Endometrial microvascular endothelial cells (primary cell): ENCODE data around the gene R3HDM4. TPM values are rescaled to one million over a fixed set of nuclear protein-coding genes. Genes with fewer than 3 reads are reported as not detected.

Source experiments
- in situ Hi-C: cut with HindIII; loops from 2 replicates; pipeline ENCODE4 v1.10.0; 2017; ENCODE audit warnings: low sequenced_read_pairs, low pct_unique_long_range_greater_than_20kb; ENCODE audit errors: inconsistent ontology term
- total RNA-seq: library from RNA; depleted of rRNA; stranded (reverse); fragments of >200 nt; gene quantifications from one replicate; pipeline ENCODE4 v1.2.3, GENCODE V29; 2015; ENCODE audit errors: inconsistent ontology term

R3HDM4 gene
- total RNA-seq, 1 donor from 2014 or later: 52.3 TPM

- in situ Hi-C loops: no loop called here
Observed at GRCh38 chr19:948842-949496, 36.0 kb upstream of the R3HDM4 start.

GRCh38 chr19:947707-948539, 34.9 kb upstream of the R3HDM4 start:
- in situ Hi-C loops: no loop called here

GRCh38 chr19:947090-947706, 34.2 kb upstream of the R3HDM4 start:
- in situ Hi-C loops: no loop called here

DNA sequence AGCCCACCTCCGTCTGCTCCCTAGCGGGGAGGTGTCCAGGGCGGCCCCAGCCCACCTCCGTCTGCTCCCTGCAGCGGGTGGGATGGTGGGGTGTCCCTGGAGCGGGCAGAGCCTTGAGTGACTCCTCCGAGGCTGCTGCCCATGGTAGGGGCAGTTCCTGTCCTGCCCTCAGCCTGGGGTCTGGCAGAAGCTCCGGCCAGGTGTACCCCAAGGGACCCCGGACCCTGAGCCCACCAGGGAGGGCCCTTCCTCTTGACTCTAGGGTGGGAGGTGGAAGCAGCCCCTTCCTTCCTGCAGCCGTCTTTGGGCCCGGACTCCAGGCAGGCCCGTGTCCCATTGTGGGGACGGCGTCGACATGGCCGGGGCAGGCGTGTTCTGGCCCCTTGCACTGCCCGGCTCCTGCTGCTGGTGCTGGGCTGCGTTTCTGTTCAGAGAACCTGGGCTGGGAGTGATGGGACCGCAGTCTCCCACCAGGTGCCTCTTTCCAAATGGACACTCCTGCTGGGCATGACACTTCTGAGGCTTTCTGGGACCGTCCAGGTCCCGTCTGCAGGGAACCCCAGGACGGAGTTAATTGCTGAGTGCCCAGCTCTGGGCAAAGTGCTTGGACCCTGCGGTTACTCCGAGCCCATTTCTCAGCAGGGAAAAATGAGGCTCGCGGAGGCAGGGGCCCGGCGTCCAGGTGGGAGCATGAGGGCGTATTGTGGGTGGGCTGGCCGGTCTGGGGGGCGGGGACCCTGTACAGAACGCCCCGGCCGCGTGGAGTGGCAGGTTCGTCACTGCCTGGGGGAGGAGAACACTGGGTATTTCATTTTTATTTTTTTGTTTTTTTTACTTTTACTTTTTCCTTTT, 32.6 kb upstream of the R3HDM4 start:
- in situ Hi-C loops: no loop called here

DNA sequence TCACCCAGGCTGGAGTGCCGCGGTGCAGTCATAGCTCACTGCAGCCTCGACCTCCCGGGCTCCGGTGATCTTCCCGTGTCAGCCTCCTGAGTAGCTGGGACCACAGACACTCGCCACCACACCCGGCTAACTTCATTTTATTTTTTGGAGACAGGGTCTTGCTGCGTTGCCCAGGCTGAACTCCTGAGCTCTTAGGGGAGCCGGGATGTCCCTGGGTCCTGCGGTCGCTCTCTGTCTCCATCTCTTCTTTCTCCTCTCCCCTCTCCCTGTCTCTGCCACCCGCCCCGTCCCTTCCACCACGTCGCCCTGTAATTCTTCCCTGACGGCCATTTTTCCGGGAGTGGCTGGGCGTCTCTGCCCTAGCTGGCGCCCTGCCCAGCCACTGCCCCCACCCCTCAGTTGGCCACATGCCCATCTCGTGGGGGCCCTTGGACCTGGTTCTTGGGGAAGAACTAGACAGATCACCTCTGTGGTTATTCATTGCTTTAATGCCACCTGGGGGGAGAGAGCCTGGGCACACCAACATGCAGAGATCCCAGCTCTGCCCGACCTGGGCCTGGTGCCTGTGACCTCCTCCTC, 31.7 kb upstream of the R3HDM4 start:
- in situ Hi-C loops: no loop called here

DNA sequence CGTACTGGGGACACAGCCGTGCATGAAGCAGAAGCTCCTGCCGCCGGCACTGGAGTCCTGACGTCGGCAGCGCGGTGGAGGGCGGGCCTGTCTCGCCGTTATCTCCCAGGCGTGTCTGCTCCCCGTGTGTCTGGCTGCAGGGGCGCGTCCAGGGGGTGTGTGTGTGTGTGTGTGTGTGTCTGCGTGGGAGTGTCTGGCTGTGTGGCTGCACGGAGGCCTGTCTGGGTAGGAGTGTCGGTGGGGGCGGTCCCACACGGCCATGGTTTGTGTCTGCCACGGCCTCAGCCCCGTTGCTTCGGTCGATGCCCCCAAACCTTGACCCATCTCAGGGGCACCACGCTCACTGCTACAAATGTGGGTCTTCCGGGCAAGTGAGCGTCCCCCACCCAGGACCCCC, 31.1 kb upstream of the R3HDM4 start:
- in situ Hi-C loops: no loop called here

DNA sequence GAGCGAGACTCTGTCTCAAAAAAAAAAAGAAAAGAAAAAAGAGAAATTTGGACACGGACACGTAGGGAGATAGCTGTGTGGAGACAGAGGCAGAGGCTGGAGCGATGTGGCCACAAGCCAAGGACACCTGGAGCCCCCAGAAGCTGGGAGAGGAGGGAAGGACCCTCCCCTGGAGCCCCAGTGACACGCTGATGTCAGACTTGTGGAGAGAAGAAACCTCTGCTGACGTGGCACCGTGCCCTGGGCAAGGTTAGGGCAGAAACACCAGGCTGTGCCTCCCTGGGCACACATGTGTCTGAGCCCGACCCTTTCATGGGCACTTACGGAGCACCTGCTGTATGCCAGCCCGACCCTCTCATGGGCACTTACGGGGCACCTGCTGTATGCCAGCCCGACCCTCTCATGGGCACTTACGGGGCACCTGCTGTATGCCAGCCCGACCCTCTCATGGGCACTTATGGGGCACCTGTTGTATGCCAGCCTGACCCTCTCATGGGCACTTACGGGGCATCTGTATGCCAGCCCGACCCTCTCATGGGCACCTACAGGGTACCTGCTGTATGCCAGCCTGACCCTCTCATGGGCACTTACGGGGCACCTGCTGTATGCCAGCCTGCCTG, 30.6 kb upstream of the R3HDM4 start:
- in situ Hi-C loops: no loop called here

- in situ Hi-C loops: no loop called here
Observed at GRCh38 chr19:942133-942645, 29.2 kb upstream of the R3HDM4 start.

DNA sequence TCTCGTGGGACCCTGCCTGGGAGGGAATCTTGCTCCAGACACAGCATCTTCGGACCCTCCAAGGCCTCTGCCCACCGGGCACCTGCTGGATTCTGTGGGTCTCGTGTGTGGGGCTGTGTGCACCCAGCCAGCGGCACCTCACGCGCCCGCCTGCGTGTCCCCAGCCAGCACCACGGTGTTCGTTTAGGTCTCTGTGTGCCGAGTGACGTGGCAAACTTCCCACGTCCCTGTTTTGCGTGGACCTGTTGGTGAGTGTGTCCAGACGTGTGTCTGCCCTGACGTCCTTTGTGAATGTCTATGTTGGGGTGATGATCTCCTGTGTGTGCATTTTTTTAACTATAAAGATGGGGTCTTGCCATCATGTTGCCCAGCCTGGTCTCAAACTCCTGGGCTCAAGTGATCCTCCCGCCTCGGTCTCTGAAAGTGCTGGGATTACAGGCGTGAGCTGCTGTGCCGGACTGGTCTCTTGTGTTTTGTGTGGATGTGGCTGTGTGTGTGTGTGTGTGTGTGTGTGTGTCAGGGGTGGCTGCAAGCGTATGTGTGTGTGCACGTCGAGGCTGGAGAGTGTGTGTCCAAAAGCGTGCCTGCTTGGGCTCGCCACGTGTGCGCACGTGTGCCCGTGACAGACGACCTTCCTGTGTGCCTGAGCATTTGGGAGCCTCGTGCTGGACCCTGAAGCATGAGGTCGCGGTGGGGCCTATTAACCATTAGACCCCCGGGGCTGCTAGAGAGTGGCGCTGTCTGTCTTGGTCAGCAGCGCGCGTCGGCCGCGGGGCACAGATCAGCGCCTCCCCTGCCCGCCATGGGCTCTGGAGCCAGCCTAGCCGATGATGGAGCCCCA, 28.5 kb upstream of the R3HDM4 start:
- in situ Hi-C loops: no loop called here

DNA sequence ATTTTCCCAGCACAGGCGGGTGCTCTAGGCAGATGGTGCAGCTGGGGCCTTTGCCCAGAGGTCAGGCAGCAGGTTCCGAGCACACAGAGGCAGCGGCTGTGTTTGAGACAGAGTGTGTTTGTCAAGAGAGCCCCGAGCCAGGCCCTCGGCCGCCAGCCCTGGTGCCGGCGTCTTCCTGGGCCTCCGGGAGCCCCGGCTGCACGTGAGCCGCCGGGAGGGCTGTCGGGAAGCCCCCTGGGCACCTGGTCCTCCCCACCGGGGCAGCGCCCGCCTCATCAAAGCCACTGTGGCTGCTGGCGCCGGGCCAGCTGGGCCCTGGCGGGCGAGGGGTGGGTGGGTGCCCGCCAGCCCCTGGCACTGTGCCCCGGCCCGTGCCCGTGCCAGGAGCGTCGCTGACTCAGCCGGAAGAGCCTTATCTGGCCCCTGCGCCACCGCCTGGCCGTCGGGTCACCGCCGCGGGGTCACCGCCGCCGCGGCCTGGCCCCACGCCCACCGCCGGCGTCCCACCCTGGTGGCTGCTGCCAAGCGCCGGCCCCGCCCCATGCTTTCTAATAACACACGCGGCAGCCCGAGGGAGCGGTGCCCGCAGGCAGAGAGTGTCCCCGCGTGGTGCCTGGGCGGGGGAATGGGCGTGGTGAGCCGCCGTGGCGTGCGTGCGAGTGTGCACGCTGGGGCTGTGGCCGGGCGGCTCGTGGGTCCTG, 27.7 kb upstream of the R3HDM4 start:
- in situ Hi-C loops: no loop called here

GRCh38 chr19:939922-940321, 26.9 kb upstream of the R3HDM4 start:
- in situ Hi-C loops: no loop called here

DNA sequence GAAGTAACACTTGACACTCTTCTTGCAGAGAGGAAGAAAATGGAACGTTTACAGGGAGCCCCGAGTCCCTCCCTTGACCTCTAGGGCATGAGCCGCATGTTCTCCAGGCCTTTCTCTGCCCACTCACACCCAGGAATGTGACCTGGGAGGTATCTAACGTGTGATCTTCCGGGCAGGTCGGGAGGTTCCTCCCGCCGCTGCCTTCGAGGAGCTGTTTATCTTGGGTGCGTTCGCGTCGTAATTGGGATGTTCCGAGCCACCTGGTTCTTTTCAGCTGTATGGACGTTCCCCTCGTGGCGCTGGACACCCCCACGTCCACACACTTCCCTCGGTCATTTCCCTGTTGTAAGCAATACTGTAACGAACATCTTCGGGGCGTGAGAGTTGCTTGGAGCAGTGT, 26.4 kb upstream of the R3HDM4 start:
- in situ Hi-C loops: no loop called here

DNA sequence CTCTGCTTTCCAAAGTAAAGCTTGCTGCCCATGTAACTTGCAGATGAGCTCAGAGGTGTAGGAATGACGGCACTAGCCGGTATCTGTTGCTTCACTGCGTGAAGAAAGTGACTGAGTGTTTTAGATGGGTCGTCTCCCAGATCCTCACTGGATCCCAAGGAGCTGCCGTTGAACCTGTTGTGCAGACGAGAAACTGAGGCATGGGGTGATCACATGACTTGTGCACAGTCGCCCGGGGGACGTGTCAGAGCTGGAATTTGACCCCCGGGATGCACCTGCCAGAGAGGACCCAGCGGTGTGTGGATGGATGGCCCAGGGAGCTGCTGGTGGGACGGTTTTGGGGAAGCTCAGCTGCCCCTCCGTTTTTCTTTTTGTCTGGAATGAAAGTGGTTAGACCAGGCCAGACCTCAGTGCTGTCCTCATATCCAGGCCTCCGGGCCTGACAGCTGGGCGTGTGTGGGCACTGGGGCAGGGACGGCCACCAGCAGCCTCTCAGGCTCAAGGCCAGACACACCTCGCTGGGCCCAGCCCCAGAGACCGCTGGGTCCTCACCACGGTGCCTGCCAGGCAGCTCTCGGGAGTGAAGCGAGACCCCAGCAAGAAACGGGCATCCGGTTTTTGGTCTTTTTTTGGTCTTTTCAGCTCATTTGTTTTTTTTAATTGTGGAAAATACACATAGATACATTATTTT, 25.4 kb upstream of the R3HDM4 start:
- in situ Hi-C loops: no loop called here

DNA sequence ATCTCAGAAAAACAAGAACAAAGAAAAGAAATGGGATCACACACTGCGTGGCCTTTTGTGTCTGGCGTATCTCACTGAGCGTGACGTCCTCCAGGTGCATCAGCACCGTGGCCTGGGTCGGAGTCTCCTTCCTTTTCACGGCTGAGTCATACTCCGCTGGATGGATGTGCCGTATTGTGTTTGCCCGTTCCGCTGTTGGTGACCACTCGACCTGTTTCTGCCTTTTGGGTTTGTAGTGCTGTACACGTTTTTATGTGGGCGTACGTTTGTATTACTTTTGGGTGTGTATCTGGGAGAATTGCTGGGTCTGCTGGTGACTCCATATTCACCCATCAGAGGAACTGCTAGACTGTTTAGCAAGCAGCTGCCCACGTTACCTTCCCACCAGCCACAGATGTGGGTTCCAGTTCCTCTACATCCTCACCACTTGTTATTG, 24.3 kb upstream of the R3HDM4 start:
- in situ Hi-C loops: no loop called here

GRCh38 chr19:936175-936546, 23.1 kb upstream of the R3HDM4 start:
- in situ Hi-C loops: no loop called here

DNA sequence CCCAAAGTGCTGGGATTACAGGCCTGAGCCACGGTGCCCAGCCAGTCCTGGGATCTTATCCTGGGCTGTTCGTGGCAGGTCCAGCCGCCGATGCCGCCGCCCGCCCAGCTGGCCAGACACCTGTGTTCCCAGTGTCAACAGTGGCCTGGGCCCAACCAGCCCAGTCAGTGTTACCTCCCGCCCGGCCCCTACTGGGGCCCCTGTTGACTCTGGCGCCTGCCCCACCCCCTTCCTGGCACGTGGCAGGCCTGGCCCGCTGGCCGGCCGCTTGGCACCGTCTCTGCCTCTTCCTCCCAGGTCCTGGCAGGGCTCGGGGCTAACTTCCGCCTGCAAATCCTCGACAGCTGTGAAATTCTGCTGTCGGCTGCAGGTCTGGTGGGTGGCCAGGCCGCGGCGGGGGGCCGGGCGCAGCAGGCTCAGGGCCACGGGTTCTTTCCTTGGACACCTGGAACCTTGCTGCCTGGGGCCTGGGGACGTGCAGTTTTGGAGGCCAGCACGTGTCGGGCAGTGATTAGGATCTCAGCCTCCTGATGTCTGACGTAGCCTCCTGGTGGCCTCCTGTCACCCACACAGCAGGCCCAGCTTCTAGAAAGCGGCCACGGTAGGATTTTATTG, 22.0 kb upstream of the R3HDM4 start:
- in situ Hi-C loops: no loop called here
